ENCODE measurements around the gene C2CD3.

Gene C2CD3

GRCh38 chr11:73980001-73980961 is 190.5 kb downstream of the C2CD3 start:
- Histone ChIP-seq H3K4me1 (ENCODE audit: control insufficient read depth, insufficient read depth, low read length) (peaks cover 19% of the 10 kb centered on the region), H3K9ac (ENCODE audit: low read depth, low read length) (no peak overlapping the region), H3K4me3 (ENCODE audit: low read depth, low read length) (no peak overlapping the region), H3K9me3 (ENCODE audit: control insufficient read depth, insufficient read depth, low read length) (no peaks in the 10 kb centered on the region), H3K36me3 (ENCODE audit: control insufficient read depth, insufficient read depth, low read length) (peaks cover 37% of the 10 kb centered on the region), H3K27me3 (ENCODE audit: control insufficient read depth, insufficient read depth, low read length) (no peaks in the 10 kb centered on the region)

GRCh38 chr11:73978576-73979086 is 192.2 kb downstream of the C2CD3 start:
- peaks cover 45% of the 10 kb centered on the region for H3K36me3 ChIP-seq (ENCODE audit: control insufficient read depth, insufficient read depth, low read length)
- peaks cover 16% of the 10 kb centered on the region for H3K4me1 ChIP-seq (ENCODE audit: control insufficient read depth, insufficient read depth, low read length)
- H3K27me3 ChIP-seq (ENCODE audit: control insufficient read depth, insufficient read depth, low read length): no peaks in the 10 kb centered on the region
- no peak overlapping the region for H3K4me3 ChIP-seq (ENCODE audit: low read depth, low read length)
- H3K9ac ChIP-seq (ENCODE audit: low read depth, low read length): no peak overlapping the region
- H3K9me3 ChIP-seq (ENCODE audit: control insufficient read depth, insufficient read depth, low read length): no peaks in the 10 kb centered on the region

- H3K4me3 ChIP-seq (ENCODE audit: low read depth, low read length): no peak overlapping the region
- H3K9ac ChIP-seq (ENCODE audit: low read depth, low read length): no peak overlapping the region
- H3K4me1 ChIP-seq (ENCODE audit: control insufficient read depth, insufficient read depth, low read length): peaks cover 14% of the 10 kb centered on the region
- peaks cover 45% of the 10 kb centered on the region for H3K36me3 ChIP-seq (ENCODE audit: control insufficient read depth, insufficient read depth, low read length)
- no peaks in the 10 kb centered on the region for H3K27me3 ChIP-seq (ENCODE audit: control insufficient read depth, insufficient read depth, low read length)
- no peaks in the 10 kb centered on the region for H3K9me3 ChIP-seq (ENCODE audit: control insufficient read depth, insufficient read depth, low read length)
These were observed 192.8 kb downstream of the C2CD3 start for GRCh38 chr11:73977856-73978519.

DNA sequence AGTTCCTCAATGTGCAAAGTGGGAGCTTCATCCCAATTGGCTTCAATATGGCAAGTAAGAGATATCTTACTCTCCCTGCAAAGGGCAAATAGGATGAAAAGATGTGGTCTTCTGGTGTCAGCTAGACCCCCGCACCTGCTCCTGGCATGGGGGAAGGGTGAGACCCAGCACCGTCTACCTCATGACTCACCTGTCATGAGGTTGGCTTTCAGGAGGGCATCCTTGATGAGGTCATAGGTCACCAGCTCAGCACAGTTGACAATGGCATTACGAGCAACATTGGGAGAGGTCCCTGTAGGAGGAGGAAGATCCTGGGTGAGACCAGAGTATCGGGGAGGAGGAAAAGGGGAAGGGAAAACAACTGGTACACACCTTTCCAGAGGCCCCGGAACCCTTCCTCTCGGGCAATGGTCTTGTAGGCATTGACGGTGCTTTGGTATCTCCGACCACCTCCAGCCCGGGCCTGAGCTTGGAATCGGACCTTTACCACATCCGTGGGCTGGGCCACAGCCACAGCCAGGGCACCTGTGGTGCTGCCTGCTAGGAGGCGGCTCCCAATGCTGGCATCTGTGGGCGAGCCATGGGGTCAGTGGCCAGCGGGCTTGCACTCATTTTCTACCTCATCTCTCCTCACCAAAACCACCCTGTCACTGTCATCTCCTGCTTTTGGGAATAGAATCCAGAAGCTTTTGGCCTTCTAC is 194.2 kb downstream of the C2CD3 start:
- H3K36me3 ChIP-seq (ENCODE audit: control insufficient read depth, insufficient read depth, low read length): peaks cover 45% of the 10 kb centered on the region
- H3K27me3 ChIP-seq (ENCODE audit: control insufficient read depth, insufficient read depth, low read length): no peaks in the 10 kb centered on the region
- H3K4me1 ChIP-seq (ENCODE audit: control insufficient read depth, insufficient read depth, low read length): peaks cover 14% of the 10 kb centered on the region
- no peaks in the 10 kb centered on the region for H3K9me3 ChIP-seq (ENCODE audit: control insufficient read depth, insufficient read depth, low read length)
- no peak overlapping the region for H3K4me3 ChIP-seq (ENCODE audit: low read depth, low read length)
- H3K9ac ChIP-seq (ENCODE audit: low read depth, low read length): no peak overlapping the region

DNA sequence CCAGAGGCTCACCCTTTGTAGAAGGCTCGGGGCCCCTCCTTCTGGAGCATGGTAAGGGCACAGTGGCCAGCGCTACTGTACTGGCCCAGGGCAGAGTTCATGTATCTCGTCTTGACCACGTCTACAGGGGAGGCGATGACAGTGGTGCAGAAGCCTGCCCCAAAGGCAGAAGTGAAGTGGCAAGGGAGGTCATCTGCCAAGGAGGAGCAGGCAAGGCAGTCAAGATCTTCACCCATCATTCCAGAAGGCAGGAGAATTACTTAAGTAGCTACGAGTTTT is 195.4 kb downstream of the C2CD3 start:
- Histone ChIP-seq H3K36me3 (ENCODE audit: control insufficient read depth, insufficient read depth, low read length) (peaks cover 45% of the 10 kb centered on the region), H3K9me3 (ENCODE audit: control insufficient read depth, insufficient read depth, low read length) (no peaks in the 10 kb centered on the region), H3K4me1 (ENCODE audit: control insufficient read depth, insufficient read depth, low read length) (peaks cover 7% of the 10 kb centered on the region), H3K27me3 (ENCODE audit: control insufficient read depth, insufficient read depth, low read length) (no peaks in the 10 kb centered on the region), H3K9ac (ENCODE audit: low read depth, low read length) (no peak overlapping the region), H3K4me3 (ENCODE audit: low read depth, low read length) (no peak overlapping the region)

DNA sequence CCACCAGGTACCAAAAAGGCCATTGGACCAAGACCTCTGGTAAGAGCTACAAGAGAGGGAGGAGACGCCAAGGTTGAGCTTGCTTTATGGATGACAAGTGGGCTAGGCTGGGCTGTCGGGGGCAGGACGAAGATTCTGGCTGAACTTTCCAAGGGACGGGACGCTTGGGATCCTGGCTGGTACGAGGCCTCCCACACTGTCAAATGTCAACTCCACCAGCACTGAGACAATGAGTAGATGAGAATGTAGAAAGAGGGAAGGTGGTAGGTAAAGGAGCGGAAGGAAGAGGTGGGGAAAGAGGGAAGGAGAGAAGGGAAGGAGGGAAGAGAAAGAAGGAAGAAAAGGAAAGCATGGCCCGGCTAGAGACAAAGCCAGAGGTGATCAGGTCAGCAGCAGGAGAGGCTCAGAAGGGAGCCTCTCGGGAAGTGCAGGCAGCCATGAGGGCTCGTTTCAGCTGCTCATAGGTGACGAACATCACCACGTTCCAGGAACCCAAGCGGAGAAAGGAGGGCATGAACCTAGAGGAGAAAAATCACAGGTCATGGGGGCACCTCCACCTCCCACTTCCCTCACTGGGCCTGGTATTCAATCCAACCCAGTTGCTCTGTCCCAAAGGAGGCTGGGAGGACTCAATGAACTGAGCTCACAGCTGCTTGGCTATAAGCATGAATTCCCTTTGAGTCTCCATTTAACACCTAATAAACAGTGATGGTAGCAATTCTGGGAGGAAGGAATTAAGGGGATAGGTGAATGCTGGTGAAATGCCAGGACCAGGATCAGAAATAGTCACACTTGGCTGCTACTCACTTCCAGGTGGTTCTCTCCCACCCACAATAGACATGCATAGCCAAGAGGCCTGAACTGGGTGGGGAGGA is 196.0 kb downstream of the C2CD3 start:
- H3K9ac ChIP-seq (ENCODE audit: low read depth, low read length): no peak overlapping the region
- peaks cover 3% of the 10 kb centered on the region for H3K4me1 ChIP-seq (ENCODE audit: control insufficient read depth, insufficient read depth, low read length)
- no peaks in the 10 kb centered on the region for H3K9me3 ChIP-seq (ENCODE audit: control insufficient read depth, insufficient read depth, low read length)
- no peak overlapping the region for H3K4me3 ChIP-seq (ENCODE audit: low read depth, low read length)
- no peaks in the 10 kb centered on the region for H3K27me3 ChIP-seq (ENCODE audit: control insufficient read depth, insufficient read depth, low read length)
- peaks cover 45% of the 10 kb centered on the region for H3K36me3 ChIP-seq (ENCODE audit: control insufficient read depth, insufficient read depth, low read length)

- Histone ChIP-seq H3K36me3 (ENCODE audit: control insufficient read depth, insufficient read depth, low read length) (peaks cover 33% of the 10 kb centered on the region), H3K9me3 (ENCODE audit: control insufficient read depth, insufficient read depth, low read length) (no peaks in the 10 kb centered on the region), H3K27me3 (ENCODE audit: control insufficient read depth, insufficient read depth, low read length) (no peaks in the 10 kb centered on the region), H3K4me3 (ENCODE audit: low read depth, low read length) (no peak overlapping the region), H3K9ac (ENCODE audit: low read depth, low read length) (no peak overlapping the region), H3K4me1 (ENCODE audit: control insufficient read depth, insufficient read depth, low read length) (no peaks in the 10 kb centered on the region)
These were observed 198.0 kb downstream of the C2CD3 start for GRCh38 chr11:73972620-73973449.

DNA sequence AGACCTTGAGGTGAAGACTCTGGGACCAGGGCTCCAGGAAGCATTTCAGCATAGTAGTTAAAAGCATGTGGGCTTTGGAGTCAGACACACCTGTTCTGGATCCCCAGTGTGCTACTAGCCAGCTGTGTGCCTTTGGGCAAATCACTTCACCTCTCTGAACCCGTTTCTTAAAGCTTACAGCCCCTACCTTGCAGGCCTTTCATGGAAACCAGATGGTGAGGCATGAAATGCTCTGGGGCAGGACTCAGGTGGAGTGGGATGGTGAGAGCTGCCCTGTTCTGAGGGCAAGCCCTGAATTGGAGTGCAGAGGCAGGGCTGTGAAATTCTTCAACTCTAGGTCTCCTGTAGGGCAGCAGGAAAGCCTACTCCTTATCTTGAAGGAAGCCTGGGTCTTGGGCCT is 198.6 kb downstream of the C2CD3 start:
- Histone ChIP-seq H3K4me1 (ENCODE audit: control insufficient read depth, insufficient read depth, low read length) (no peaks in the 10 kb centered on the region), H3K36me3 (ENCODE audit: control insufficient read depth, insufficient read depth, low read length) (peaks cover 27% of the 10 kb centered on the region), H3K4me3 (ENCODE audit: low read depth, low read length) (no peak overlapping the region), H3K27me3 (ENCODE audit: control insufficient read depth, insufficient read depth, low read length) (no peaks in the 10 kb centered on the region), H3K9me3 (ENCODE audit: control insufficient read depth, insufficient read depth, low read length) (no peaks in the 10 kb centered on the region), H3K9ac (ENCODE audit: low read depth, low read length) (no peak overlapping the region)

DNA sequence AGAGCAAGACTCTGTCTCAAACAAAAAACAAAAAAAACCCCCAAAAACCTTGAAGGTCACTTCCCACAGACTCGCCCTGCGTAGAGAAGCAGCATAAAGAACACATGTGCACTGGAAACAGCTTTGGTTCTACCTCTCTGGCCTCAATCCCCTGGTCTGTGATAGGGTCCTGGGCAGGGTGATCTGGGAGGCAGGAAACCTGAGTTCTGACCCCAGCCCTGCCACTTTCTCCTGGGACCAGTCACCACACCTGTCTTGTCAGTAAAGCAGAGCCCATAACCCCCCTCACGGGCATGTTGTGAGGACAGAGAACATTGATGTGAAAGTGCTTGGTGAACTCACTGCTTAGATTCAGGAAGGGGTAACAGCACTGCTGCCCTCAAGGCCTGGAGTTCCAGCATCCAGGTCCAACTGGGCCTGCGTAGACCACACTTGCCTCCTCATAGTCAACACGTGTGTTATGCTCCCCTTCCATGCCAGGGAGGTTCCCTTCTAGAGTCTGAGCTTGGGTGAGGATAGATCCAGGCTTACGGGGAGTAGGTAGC is 199.6 kb downstream of the C2CD3 start:
- no peaks in the 10 kb centered on the region for H3K4me1 ChIP-seq (ENCODE audit: control insufficient read depth, insufficient read depth, low read length)
- H3K9ac ChIP-seq (ENCODE audit: low read depth, low read length): no peak overlapping the region
- peaks cover 17% of the 10 kb centered on the region for H3K36me3 ChIP-seq (ENCODE audit: control insufficient read depth, insufficient read depth, low read length)
- H3K4me3 ChIP-seq (ENCODE audit: low read depth, low read length): no peak overlapping the region
- H3K9me3 ChIP-seq (ENCODE audit: control insufficient read depth, insufficient read depth, low read length): no peaks in the 10 kb centered on the region
- no peaks in the 10 kb centered on the region for H3K27me3 ChIP-seq (ENCODE audit: control insufficient read depth, insufficient read depth, low read length)

DNA sequence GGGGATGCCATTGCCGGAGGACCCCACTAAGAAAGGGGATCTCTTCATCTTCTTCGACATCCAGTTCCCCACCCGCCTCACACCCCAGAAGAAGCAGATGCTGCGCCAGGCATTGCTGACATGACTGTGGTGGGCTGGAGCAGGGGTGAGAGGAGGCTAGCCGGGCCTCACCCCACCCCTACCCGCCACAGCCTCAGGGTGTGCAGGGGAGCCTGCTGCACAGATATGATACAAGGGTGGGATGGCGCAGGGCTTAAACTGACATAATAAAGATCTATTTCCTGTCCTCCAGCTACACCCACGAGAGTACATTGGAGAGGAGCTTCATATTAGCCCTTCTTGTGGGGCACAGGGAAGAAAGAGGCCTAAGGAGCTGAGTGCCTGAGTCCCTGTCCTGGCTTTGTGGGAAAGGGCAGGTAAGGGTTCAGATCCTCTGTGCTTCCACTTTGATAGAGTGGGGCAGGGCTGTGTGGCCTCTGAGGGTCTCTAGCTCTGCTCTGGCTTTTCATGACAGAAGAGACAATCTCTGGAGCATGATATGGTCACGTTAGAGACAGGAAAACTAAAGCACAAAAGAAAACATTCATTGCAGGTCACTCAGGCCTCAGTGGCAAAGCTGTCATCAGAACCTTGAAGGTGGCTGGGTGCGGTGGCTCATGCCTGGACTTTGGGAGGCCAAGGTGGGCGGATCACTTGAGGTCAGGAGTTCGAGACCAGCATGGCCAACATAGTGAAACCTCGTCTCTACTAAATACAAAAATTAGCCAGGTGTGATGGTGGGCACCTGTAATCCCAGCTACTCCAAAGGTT is 200.6 kb downstream of the C2CD3 start:
- Histone ChIP-seq H3K4me3 (ENCODE audit: low read depth, low read length) (no peak overlapping the region), H3K36me3 (ENCODE audit: control insufficient read depth, insufficient read depth, low read length) (peaks cover 7% of the 10 kb centered on the region), H3K27me3 (ENCODE audit: control insufficient read depth, insufficient read depth, low read length) (no peaks in the 10 kb centered on the region), H3K4me1 (ENCODE audit: control insufficient read depth, insufficient read depth, low read length) (no peaks in the 10 kb centered on the region), H3K9me3 (ENCODE audit: control insufficient read depth, insufficient read depth, low read length) (no peaks in the 10 kb centered on the region), H3K9ac (ENCODE audit: low read depth, low read length) (no peak overlapping the region)
